HG03045 (cell line): ENCODE results near the gene ZNF385D.

Source experiments
- ATAC-seq: cut with Tn5 transposase; IDR thresholded peaks from one replicate; pipeline ENCODE4 v1.9.1; 2021; ENCODE audit warnings: mild to moderate bottlenecking, moderate library complexity; ENCODE audit not compliant: unreplicated experiment

Gene ZNF385D

GRCh38 chr3:21462141-21462540 is 288.9 kb downstream of the ZNF385D start:
- no peak for ATAC-seq

GRCh38 chr3:21457084-21457483 is 293.9 kb downstream of the ZNF385D start:
- no peak for ATAC-seq

- ATAC-seq: no peak
Measured at GRCh38 chr3:21449738-21450137, 301.3 kb downstream of the ZNF385D start.

- ATAC-seq: no peak
Measured at GRCh38 chr3:21447476-21448151, 303.4 kb downstream of the ZNF385D start.

GRCh38 chr3:21446945-21447475 is 304.0 kb downstream of the ZNF385D start:
- no peak for ATAC-seq

GRCh38 chr3:21446027-21446426 is 305.0 kb downstream of the ZNF385D start:
- ATAC-seq: no peak

GRCh38 chr3:21441821-21442220 is 309.2 kb downstream of the ZNF385D start:
- no peak for ATAC-seq

- ATAC-seq: no peak
Measured at GRCh38 chr3:21436835-21437234, 314.2 kb downstream of the ZNF385D start.

GRCh38 chr3:21435871-21436270 is 315.1 kb downstream of the ZNF385D start:
- ATAC-seq: no peak

- ATAC-seq: no peak
Measured at GRCh38 chr3:21434310-21434709, 316.7 kb downstream of the ZNF385D start.

GRCh38 chr3:21433751-21434150 is 317.3 kb downstream of the ZNF385D start:
- ATAC-seq: no peak

- ATAC-seq: no peak
Measured at GRCh38 chr3:21426920-21427319, 324.1 kb downstream of the ZNF385D start.

- ATAC-seq: no peak
Measured at GRCh38 chr3:21425715-21426114, 325.3 kb downstream of the ZNF385D start.

GRCh38 chr3:21421096-21421495 is 329.9 kb downstream of the ZNF385D start:
- no peak for ATAC-seq

GRCh38 chr3:21417991-21418390 is 333.0 kb downstream of the ZNF385D start:
- ATAC-seq: no peak

GRCh38 chr3:21414506-21414905 is 336.5 kb downstream of the ZNF385D start:
- no peak for ATAC-seq

- ATAC-seq: no peak
Measured at GRCh38 chr3:21411058-21411457, 340.0 kb downstream of the ZNF385D start.

GRCh38 chr3:21409401-21409800 is 341.6 kb downstream of the ZNF385D start:
- no peak for ATAC-seq

- ATAC-seq: no peak
Measured at GRCh38 chr3:21407743-21408142, 343.3 kb downstream of the ZNF385D start.

GRCh38 chr3:21405671-21406667 is 345.0 kb downstream of the ZNF385D start:
- no peak for ATAC-seq

GRCh38 chr3:21398461-21398860 is 352.5 kb downstream of the ZNF385D start:
- no peak for ATAC-seq
